Epithelial cell of esophagus (primary cell): ENCODE results near the gene NDUFA11.

ENCODE experiments used
- DNase-seq: peaks from one replicate; pipeline ENCODE4 v3.0.0; 2010; ENCODE audit warnings: low read depth
- H3K4me3 ChIP-seq: 2 replicates; pipeline ENCODE4 v1.5.1; 2011; ENCODE audit warnings: mild to moderate bottlenecking, low read length, control low read depth
- TF ChIP-seq, protein P1 (sequence below): IDR thresholded peaks from 2 replicates; pipeline ENCODE4 v1.5.1; 2011; ENCODE audit warnings: low read depth, mild to moderate bottlenecking, low read length, control low read depth, inconsistent platforms; ENCODE audit not compliant: insufficient read depth; ENCODE audit errors: missing control alignments

Gene NDUFA11

DNA sequence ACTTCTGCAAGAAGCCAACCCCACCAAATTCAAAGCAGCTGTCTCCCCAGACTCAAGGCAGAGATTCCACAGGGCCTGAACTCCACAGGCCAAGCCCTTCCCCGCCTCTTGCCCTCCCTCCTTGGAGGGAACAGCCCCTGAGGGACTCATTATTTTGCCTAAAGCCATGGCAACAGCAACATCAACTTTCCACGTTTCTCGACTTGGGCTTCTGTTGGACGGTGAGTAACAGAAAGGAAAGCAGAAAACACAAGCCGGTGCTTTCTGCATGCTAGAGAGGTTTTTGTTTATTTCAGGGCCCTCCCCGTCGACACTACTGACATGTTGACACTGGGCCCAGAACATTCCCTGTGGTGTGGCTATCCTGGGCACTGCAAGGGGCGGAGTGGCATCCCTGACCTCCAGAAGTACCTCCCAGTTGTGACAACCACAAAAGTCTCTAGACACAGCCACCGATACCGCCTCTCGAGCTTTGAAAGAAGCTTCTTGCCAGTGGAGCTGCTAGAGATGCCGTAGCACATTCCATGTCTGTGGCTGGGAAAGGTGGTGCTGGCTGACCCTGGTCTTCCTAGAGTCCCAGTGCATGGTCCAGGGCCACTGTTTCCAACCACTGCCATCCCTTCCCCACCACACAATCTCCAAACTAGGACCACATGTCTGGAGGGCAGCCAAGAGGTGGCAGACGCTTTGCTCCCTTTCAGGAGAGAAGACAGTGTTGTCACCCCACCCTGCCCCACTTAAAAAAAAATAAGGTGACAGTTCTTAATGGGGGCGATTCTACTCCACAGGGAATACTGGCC, 23.3 kb upstream of the NDUFA11 start:
- H3K4me3 ChIP-seq, result no peak overlapping the region
- TF ChIP-seq, protein P1, sequence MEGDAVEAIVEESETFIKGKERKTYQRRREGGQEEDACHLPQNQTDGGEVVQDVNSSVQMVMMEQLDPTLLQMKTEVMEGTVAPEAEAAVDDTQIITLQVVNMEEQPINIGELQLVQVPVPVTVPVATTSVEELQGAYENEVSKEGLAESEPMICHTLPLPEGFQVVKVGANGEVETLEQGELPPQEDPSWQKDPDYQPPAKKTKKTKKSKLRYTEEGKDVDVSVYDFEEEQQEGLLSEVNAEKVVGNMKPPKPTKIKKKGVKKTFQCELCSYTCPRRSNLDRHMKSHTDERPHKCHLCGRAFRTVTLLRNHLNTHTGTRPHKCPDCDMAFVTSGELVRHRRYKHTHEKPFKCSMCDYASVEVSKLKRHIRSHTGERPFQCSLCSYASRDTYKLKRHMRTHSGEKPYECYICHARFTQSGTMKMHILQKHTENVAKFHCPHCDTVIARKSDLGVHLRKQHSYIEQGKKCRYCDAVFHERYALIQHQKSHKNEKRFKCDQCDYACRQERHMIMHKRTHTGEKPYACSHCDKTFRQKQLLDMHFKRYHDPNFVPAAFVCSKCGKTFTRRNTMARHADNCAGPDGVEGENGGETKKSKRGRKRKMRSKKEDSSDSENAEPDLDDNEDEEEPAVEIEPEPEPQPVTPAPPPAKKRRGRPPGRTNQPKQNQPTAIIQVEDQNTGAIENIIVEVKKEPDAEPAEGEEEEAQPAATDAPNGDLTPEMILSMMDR, result no peak
- DNase-seq, result no peak

DNA sequence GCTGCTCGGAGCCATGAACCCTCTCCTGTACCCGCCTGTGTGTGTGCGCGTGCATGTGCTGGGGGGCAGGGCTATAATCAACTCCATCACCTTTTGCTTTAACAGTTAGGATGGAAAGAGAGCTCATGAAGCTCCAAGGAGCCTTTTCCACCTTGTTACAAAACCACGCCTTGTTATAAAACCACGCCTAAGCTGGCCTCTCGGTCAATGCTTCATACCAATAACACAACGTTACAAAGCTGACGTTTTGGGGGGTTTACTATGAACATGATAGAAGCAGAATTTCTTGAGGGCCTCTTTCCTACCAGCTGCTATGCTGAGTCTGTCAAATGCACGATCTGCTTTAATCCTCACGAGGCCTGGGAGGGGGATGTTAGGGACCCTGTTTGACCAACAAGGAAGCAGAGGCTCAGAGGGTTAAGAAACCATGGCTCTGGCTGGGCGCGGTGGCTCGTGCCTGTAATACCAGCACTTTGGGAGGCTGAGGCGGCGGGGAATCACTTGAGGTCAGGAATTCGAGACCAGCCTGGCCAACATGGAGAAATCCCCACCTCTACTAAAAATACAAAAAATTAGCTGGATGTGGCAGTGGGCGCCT, 22.3 kb upstream of the NDUFA11 start:
- no peak for DNase-seq
- TF ChIP-seq, protein P1, result no peak
- no peak overlapping the region for H3K4me3 ChIP-seq

DNA sequence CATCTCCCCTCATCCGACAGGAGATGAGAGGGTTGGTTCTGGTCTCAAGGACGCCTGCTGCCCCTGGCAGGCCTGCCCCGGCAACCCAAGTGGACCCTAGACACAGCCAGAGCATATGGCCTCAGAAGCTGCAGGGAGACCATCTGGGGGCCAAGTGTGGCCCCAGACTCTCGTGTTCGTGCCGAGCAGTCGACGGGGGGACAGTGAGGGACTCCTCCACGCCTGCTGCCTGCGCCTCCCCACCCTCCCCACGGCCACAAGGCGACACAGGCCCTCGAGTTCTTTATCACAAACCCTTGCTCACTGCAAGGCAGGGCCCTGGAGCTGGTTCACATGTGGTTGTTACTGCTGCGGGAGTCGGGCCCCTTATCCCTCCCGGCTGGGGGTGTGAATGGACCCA, 19.8 kb upstream of the NDUFA11 start:
- H3K4me3 ChIP-seq, result no peak overlapping the region
- DNase-seq, result no peak
- TF ChIP-seq, protein P1, result no peak

DNA sequence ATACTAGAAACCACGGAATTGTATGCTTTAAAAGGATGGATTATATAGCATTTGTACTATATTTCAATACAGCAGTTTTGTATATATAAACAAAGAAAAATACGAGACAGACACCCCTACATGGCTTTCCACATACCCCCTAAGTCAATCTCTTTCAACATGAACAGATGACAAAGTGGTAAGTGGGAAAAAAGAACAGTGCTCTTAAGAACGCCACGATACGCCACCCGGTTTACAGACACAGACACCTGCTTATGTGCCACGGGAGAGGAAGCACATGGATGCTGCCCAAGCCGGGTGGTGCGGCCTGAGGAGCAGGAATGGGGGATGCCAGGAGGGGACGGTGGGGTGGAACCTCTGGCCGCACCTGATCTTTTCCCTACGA, 18.6 kb upstream of the NDUFA11 start:
- no peak for DNase-seq
- TF ChIP-seq, protein P1, result no peak
- H3K4me3 ChIP-seq, result no peak overlapping the region

DNA sequence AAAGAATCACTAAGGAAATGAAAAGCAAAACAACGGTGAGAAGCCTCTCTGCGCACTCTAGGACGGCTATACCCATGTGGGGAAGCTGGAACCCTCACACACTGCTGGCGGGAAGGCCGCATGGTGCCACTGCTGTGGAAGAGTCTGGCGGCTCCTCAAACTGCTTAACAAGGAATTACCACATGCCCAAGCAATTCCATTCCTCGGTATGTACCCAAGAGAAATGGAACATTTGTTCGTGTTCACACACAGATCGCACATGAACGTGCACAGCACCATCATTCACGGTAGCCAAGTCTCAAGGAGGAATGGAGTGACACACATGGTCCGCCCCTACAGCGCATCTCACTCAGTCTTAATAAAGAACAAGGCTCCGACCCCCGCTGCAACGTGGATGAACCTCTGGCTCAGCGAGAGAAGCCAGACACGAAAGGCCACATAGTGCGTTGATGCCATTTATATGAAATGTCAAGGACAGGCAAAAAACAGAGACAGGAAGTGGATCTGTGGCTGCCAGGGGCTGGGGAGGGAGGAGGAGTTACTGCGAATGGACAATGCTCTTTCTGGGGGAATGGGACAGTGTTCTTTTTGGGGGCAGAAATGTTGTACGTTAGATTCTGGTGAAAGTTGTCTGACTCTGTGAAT, 18.0 kb upstream of the NDUFA11 start:
- DNase-seq, result no peak
- TF ChIP-seq, protein P1, result no peak
- no peak overlapping the region for H3K4me3 ChIP-seq

DNA sequence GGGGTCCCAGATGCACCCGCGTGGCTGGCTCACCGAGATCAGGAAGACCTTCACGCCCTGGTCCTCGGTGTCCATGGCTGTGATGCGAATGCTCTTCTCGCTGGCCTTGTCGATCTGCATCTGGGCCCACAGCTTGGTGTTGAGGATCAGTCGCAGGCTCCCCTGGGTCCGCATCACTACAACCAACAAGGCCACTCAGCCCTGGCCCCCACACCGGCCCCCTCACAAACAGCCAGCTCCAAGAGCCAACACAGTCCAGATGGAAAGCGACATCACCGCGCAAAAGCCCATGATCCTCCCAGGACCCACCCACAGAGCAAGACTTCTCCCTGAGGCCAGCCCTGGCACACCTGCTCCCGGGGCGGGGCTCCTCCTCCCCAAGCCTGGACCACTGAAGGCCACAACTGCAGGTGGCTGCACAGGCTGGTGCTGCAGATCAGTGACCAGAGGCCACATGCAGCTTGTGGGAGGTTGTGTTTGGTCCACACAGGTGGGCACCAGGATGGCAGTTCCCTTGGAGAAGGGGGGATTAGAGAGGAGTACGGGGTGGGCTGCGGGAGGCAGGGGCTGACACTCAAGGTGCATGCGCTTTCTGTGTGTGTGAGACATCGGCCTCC, 15.0 kb upstream of the NDUFA11 start:
- DNase-seq, result no peak

More for the DNA sequence above, 15.0 kb upstream of the NDUFA11 start:
- TF ChIP-seq, protein P1, result no peak
- H3K4me3 ChIP-seq, result no peak overlapping the region
